ENCODE data around the gene CD82.

DNA sequence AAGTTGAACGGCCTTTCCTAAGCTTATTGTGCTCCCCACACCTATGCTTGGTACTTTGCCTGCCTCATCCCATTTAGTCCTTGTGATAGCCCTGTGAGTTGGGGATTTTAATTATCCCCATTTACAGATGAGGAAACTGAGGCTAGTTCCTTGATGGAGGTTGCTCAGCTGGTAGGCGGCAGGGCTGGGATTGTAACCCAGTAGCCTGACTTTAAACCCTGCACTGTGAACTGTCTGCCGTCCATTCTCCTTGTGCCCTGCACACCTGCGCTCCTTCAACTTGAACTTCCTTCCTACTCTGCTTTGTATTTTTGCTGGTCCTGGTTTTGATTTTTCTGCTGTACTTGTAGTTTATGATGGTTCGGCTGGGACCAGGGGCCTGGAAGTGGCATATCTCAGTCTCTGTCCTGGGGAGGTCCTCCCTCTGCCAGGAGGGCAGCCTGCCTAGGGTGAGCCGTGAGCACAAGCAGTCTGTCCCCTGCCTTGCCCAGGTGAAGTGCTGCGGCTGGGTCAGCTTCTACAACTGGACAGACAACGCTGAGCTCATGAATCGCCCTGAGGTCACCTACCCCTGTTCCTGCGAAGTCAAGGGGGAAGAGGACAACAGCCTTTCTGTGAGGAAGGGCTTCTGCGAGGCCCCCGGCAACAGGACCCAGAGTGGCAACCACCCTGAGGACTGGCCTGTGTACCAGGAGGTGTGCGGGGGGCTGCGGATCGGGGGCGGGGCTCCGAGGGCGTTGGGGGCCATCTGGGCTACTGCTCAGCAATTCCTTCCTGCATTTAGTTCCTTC, 52.4 kb downstream of the CD82 start:
- TF ChIP-seq, protein P1, sequence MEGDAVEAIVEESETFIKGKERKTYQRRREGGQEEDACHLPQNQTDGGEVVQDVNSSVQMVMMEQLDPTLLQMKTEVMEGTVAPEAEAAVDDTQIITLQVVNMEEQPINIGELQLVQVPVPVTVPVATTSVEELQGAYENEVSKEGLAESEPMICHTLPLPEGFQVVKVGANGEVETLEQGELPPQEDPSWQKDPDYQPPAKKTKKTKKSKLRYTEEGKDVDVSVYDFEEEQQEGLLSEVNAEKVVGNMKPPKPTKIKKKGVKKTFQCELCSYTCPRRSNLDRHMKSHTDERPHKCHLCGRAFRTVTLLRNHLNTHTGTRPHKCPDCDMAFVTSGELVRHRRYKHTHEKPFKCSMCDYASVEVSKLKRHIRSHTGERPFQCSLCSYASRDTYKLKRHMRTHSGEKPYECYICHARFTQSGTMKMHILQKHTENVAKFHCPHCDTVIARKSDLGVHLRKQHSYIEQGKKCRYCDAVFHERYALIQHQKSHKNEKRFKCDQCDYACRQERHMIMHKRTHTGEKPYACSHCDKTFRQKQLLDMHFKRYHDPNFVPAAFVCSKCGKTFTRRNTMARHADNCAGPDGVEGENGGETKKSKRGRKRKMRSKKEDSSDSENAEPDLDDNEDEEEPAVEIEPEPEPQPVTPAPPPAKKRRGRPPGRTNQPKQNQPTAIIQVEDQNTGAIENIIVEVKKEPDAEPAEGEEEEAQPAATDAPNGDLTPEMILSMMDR (IDR thresholded peaks at IDR 0.05): no peak
- no peak for TF ChIP-seq POLR2A (IDR thresholded peaks at IDR 0.05)
